GM23338 (cell line): ENCODE results near the gene GLI3. TPM values are rescaled to one million over a fixed set of nuclear protein-coding genes. Genes with fewer than 3 reads are reported as not detected.

Experiments
- ATAC-seq: fragments of 200-7000 bp; cut with Tn5 transposase; 3 replicates; pipeline ENCODE4 v1.9.1; 2020
- DNase-seq: peaks from one replicate; pipeline ENCODE4 v3.0.0-alpha.2; 2015; ENCODE audit warnings: low spot score
- H2AFZ ChIP-seq: fragments of 200-600 bp; sonication (generic); 2 replicates; pipeline ENCODE4 v1.8.0; 2016; ENCODE audit warnings: antibody characterized with exemption, mild to moderate bottlenecking, moderate library complexity
- H3F3A ChIP-seq: fragments of 200-600 bp; sonication (generic); replicated peaks from 2 replicates; pipeline ENCODE4 v1.8.0; 2017; ENCODE audit warnings: antibody characterized with exemption, mixed run types, low read depth
- H3K27ac ChIP-seq: fragments of 200-600 bp; sonication (generic); 2 replicates; pipeline ENCODE4 v1.6.1; 2016; ENCODE audit warnings: low read depth
- H3K27me3 ChIP-seq: fragments of 200-600 bp; sonication (generic); 2 replicates; pipeline ENCODE4 v1.8.0; 2016; ENCODE audit warnings: mild to moderate bottlenecking, mixed run types, moderate library complexity; ENCODE audit not compliant: insufficient read depth
- H3K36me3 ChIP-seq: fragments of 200-600 bp; sonication (generic); 2 replicates; pipeline ENCODE4 v1.8.0; 2016; ENCODE audit warnings: mild to moderate bottlenecking; ENCODE audit not compliant: insufficient read depth
- H3K4me1 ChIP-seq: fragments of 200-600 bp; sonication (generic); 2 replicates; pipeline ENCODE4 v1.8.0; 2016; ENCODE audit warnings: mild to moderate bottlenecking, moderate library complexity; ENCODE audit not compliant: insufficient read depth
- H3K4me2 ChIP-seq: fragments of 200-600 bp; sonication (generic); 2 replicates; pipeline ENCODE4 v1.7.1; 2017; ENCODE audit warnings: mixed run types
- H3K4me3 ChIP-seq: fragments of 200-600 bp; sonication (generic); 2 replicates; pipeline ENCODE4 v1.6.1; 2016; ENCODE audit warnings: mixed run types
- H3K79me2 ChIP-seq: fragments of 200-600 bp; sonication (generic); replicated peaks from 2 replicates; pipeline ENCODE4 v1.8.0; 2017; ENCODE audit warnings: mild to moderate bottlenecking; ENCODE audit not compliant: insufficient read depth
- H3K9me2 ChIP-seq: fragments of 200-600 bp; sonication (generic); 2 replicates; pipeline ENCODE4 v1.8.0; 2017; ENCODE audit not compliant: insufficient read depth
- H4K20me1 ChIP-seq: fragments of 200-600 bp; sonication (generic); replicated peaks from 2 replicates; pipeline ENCODE4 v1.8.0; 2017; ENCODE audit warnings: mild to moderate bottlenecking; ENCODE audit not compliant: insufficient read depth
- H3K27ac Mint-ChIP-seq: 2 replicates; pipeline ENCODE4 v1.8.0; 2020; ENCODE audit warnings: inconsistent platforms, mild to moderate bottlenecking, moderate library complexity, mixed read lengths
- H3K27me3 Mint-ChIP-seq: 3 replicates; pipeline ENCODE4 v1.8.0; 2022; ENCODE audit warnings: low read depth, mild to moderate bottlenecking, moderate library complexity, mixed read lengths, inconsistent platforms; ENCODE audit not compliant: insufficient read depth, poor library complexity
- H3K36me3 Mint-ChIP-seq: 3 replicates; pipeline ENCODE4 v1.8.0; 2021; ENCODE audit warnings: low read depth, mild to moderate bottlenecking, inconsistent platforms, moderate library complexity, mixed read lengths
- H3K4me1 Mint-ChIP-seq: 3 replicates; pipeline ENCODE4 v1.8.0; 2020; ENCODE audit warnings: mild to moderate bottlenecking, inconsistent platforms, mixed read lengths
- H3K4me3 Mint-ChIP-seq: 3 replicates; pipeline ENCODE4 v1.8.0; 2021; ENCODE audit warnings: moderate library complexity, mild to moderate bottlenecking, inconsistent platforms, mixed read lengths
- H3K9me3 Mint-ChIP-seq: 3 replicates; pipeline ENCODE4 v1.8.0; 2020; ENCODE audit warnings: moderate library complexity, mild to moderate bottlenecking, inconsistent platforms, mixed read lengths
- CREB1 ChIP-seq: fragments of 250-450 bp; sonication (Bioruptor Pico); IDR thresholded peaks from 2 replicates; pipeline ENCODE4 v1.5.0; 2020; ENCODE audit warnings: low read depth, mild to moderate bottlenecking, moderate library complexity
- EZH2phosphoT487 ChIP-seq: fragments of 200-600 bp; sonication (generic); IDR thresholded peaks from one replicate; pipeline ENCODE4 v1.8.1; 2018; ENCODE audit warnings: antibody characterized with exemption; ENCODE audit not compliant: unreplicated experiment
- ZNF114 ChIP-seq: fragments of 250-450 bp; sonication (Bioruptor Pico); IDR thresholded peaks from 2 replicates; pipeline ENCODE4 v1.5.0; 2020; ENCODE audit warnings: mild to moderate bottlenecking, moderate library complexity
- ZNF331 ChIP-seq: fragments of 250-450 bp; sonication (Bioruptor Pico); IDR thresholded peaks from 2 replicates; pipeline ENCODE4 v1.5.0; 2020; ENCODE audit warnings: low read depth, mild to moderate bottlenecking, moderate library complexity
- polyA plus RNA-seq: library from polyadenylated mRNA; unstranded; fragments of >200 nt; fragmentation: Nextera tagmentation; extraction: Ambion mirVana; gene quantifications from 2 replicates; pipeline ENCODE4 v1.2.1, GENCODE V29; 2016
- total RNA-seq: library from RNA; depleted of rRNA; stranded (reverse); fragments of >200 nt; shearing (Covaris generic); gene quantifications from 2 replicates; pipeline ENCODE4 v1.2.3, GENCODE V29; 2014
- TF ChIP-seq, protein P1 (sequence below): fragments of 250-450 bp; sonication (Bioruptor Pico); IDR thresholded peaks from 2 replicates; pipeline ENCODE4 v1.5.0; 2020; ENCODE audit warnings: mild to moderate bottlenecking, moderate library complexity
- TF ChIP-seq, protein P2 (sequence below), 2 experiments: fragments of 200-600 bp in 1 of 2; sonication (generic) in 1 of 2; conservative IDR thresholded peaks; 2 replicates each; pipeline versions ENCODE4 v1.5.1 to v1.6.1; 2016 to 2017; ENCODE audit warnings: antibody characterized with exemption in 2 of 2, low read depth in 2 of 2, mild to moderate bottlenecking in 2 of 2, moderate library complexity in 1 of 2

The GLI3 gene
- total and polyA plus RNA-seq, 2 experiments from 2014 or later, result 16.1 to 17.9 TPM

DNA sequence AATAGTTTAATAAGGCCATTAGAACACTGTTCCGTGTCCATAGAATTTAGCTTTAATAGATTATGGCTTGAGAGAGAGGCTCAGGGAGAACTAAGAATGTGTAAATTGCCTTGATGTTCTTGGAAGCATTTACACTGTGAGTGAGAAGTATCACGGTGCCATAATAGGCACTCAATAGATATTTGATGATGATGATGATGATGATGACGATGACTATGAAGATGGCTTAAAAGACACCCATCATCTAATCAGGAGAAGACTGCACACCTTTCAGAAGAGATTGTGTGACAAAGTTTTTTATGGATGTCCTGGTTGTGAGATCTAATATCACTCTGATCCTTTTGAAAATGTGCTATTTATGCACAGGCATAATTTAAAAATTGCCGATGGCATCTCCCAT, 264.2 kb downstream of the GLI3 start:
- TF ChIP-seq EZH2phosphoT487, result no peak
- TF ChIP-seq, protein P1, sequence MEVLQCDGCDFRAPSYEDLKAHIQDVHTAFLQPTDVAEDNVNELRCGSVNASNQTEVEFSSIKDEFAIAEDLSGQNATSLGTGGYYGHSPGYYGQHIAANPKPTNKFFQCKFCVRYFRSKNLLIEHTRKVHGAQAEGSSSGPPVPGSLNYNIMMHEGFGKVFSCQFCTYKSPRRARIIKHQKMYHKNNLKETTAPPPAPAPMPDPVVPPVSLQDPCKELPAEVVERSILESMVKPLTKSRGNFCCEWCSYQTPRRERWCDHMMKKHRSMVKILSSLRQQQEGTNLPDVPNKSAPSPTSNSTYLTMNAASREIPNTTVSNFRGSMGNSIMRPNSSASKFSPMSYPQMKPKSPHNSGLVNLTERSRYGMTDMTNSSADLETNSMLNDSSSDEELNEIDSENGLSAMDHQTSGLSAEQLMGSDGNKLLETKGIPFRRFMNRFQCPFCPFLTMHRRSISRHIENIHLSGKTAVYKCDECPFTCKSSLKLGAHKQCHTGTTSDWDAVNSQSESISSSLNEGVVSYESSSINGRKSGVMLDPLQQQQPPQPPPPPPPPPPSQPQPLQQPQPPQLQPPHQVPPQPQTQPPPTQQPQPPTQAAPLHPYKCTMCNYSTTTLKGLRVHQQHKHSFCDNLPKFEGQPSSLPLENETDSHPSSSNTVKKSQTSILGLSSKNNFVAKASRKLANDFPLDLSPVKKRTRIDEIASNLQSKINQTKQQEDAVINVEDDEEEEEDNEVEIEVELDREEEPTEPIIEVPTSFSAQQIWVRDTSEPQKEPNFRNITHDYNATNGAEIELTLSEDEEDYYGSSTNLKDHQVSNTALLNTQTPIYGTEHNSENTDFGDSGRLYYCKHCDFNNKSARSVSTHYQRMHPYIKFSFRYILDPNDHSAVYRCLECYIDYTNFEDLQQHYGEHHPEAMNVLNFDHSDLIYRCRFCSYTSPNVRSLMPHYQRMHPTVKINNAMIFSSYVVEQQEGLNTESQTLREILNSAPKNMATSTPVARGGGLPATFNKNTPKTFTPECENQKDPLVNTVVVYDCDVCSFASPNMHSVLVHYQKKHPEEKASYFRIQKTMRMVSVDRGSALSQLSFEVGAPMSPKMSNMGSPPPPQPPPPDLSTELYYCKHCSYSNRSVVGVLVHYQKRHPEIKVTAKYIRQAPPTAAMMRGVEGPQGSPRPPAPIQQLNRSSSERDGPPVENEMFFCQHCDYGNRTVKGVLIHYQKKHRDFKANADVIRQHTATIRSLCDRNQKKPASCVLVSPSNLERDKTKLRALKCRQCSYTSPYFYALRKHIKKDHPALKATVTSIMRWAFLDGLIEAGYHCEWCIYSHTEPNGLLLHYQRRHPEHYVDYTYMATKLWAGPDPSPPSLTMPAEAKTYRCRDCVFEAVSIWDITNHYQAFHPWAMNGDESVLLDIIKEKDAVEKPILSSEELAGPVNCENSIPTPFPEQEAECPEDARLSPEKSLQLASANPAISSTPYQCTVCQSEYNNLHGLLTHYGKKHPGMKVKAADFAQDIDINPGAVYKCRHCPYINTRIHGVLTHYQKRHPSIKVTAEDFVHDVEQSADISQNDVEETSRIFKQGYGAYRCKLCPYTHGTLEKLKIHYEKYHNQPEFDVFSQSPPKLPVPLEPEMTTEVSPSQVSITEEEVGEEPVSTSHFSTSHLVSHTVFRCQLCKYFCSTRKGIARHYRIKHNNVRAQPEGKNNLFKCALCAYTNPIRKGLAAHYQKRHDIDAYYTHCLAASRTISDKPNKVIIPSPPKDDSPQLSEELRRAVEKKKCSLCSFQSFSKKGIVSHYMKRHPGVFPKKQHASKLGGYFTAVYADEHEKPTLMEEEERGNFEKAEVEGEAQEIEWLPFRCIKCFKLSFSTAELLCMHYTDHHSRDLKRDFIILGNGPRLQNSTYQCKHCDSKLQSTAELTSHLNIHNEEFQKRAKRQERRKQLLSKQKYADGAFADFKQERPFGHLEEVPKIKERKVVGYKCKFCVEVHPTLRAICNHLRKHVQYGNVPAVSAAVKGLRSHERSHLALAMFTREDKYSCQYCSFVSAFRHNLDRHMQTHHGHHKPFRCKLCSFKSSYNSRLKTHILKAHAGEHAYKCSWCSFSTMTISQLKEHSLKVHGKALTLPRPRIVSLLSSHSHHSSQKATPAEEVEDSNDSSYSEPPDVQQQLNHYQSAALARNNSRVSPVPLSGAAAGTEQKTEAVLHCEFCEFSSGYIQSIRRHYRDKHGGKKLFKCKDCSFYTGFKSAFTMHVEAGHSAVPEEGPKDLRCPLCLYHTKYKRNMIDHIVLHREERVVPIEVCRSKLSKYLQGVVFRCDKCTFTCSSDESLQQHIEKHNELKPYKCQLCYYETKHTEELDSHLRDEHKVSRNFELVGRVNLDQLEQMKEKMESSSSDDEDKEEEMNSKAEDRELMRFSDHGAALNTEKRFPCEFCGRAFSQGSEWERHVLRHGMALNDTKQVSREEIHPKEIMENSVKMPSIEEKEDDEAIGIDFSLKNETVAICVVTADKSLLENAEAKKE (CRISPR knock-in tag), result no peak
- TF ChIP-seq ZNF114 (CRISPR knock-in tag), result no peak
- no peak for TF ChIP-seq ZNF331 (CRISPR knock-in tag)
- no peak for TF ChIP-seq CREB1
- TF ChIP-seq, protein P2, sequence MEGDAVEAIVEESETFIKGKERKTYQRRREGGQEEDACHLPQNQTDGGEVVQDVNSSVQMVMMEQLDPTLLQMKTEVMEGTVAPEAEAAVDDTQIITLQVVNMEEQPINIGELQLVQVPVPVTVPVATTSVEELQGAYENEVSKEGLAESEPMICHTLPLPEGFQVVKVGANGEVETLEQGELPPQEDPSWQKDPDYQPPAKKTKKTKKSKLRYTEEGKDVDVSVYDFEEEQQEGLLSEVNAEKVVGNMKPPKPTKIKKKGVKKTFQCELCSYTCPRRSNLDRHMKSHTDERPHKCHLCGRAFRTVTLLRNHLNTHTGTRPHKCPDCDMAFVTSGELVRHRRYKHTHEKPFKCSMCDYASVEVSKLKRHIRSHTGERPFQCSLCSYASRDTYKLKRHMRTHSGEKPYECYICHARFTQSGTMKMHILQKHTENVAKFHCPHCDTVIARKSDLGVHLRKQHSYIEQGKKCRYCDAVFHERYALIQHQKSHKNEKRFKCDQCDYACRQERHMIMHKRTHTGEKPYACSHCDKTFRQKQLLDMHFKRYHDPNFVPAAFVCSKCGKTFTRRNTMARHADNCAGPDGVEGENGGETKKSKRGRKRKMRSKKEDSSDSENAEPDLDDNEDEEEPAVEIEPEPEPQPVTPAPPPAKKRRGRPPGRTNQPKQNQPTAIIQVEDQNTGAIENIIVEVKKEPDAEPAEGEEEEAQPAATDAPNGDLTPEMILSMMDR (conservative IDR thresholded peaks at IDR 0.05; ENCODE audit: low read depth in 2 of 2), result no peak
- no peaks in the 10 kb centered on the region for H3K9me2 ChIP-seq
- Mint-ChIP-seq H3K27me3 (no peaks in the 10 kb centered on the region), H3K9me3 (no peaks in the 10 kb centered on the region), H3K27ac (no peak overlapping the region), H3K36me3 (peaks cover 4% of the 10 kb centered on the region; the same call in 1 of the 3 replicates), H3K4me3 (no peak overlapping the region), H3K4me1 (peaks cover 6% of the 10 kb centered on the region; the same call in 2 of the 3 replicates)
- H2AFZ ChIP-seq, result no peak overlapping the region
- no peaks in the 10 kb centered on the region for H4K20me1 ChIP-seq
- H3K4me1 ChIP-seq, result no peaks in the 10 kb centered on the region
- no peaks in the 10 kb centered on the region for H3K79me2 ChIP-seq
- H3K36me3 ChIP-seq, result peaks cover 9% of the 10 kb centered on the region; the same call in 1 of the 2 replicates
- ATAC-seq, result no peak
- no peak overlapping the region for H3K27ac ChIP-seq
- H3F3A ChIP-seq, result no peaks in the 10 kb centered on the region
- H3K4me2 ChIP-seq, result no peak overlapping the region
- H3K4me3 ChIP-seq, result no peak overlapping the region
- no peaks in the 10 kb centered on the region for H3K27me3 ChIP-seq
- DNase-seq, result no peak
